Transverse colon (tissue), 4 donors: ENCODE data around the gene CEP250. TPM values are rescaled to one million over a fixed set of nuclear protein-coding genes. Genes with fewer than 3 reads are reported as not detected.

Experiments
- DNase-seq: peaks from one replicate; pipeline ENCODE4 v3.0.0-alpha.2; 2019
- H3K27ac ChIP-seq, 4 donors: fragments of 200-600 bp; sonication (generic); 2 replicates each; pipeline ENCODE4 v1.5.1; 2016 to 2018; ENCODE audit warnings: inconsistent platforms in 4 of 4
- H3K27me3 ChIP-seq: fragments of 200-600 bp; sonication (generic); 2 replicates; pipeline ENCODE4 v1.5.1; 2017; ENCODE audit warnings: inconsistent platforms
- H3K36me3 ChIP-seq, 4 donors: fragments of 200-600 bp; sonication (generic); 2 replicates each; pipeline ENCODE4 v1.5.1; 2017 to 2019; ENCODE audit warnings: inconsistent platforms in 4 of 4
- H3K4me1 ChIP-seq, 4 donors: fragments of 200-600 bp; sonication (generic); 2 replicates each; pipeline ENCODE4 v1.5.1; 2017 to 2020; ENCODE audit warnings: inconsistent platforms in 4 of 4
- H3K4me3 ChIP-seq, 4 donors: fragments of 200-600 bp; sonication (generic); 1 replicate in 1 of 4; 2 replicates in 3 of 4; pipeline versions ENCODE4 v1.5.1 to v1.6.1; 2017 to 2019; ENCODE audit warnings: inconsistent platforms in 4 of 4
- H3K9me3 ChIP-seq, 2 donors: fragments of 200-600 bp; sonication (generic); 2 replicates each; pipeline ENCODE4 v1.5.1; 2017 to 2019; ENCODE audit warnings: inconsistent platforms in 2 of 2
- CTCF ChIP-seq, 5 experiments: fragments of 200-600 bp in 3 of 5; fragments of 450-650 bp in 2 of 5; sonication (generic) in 3 of 5; IDR thresholded peaks; 1 replicate in 2 of 5; 2 replicates in 3 of 5; pipeline ENCODE4 v1.5.1; 2016 to 2017; ENCODE audit warnings: antibody characterized with exemption in 5 of 5, inconsistent platforms in 3 of 5, mild to moderate bottlenecking in 2 of 5, moderate library complexity in 1 of 5
- EP300 ChIP-seq: sonication (generic); formaldehyde crosslinking; IDR thresholded peaks from one replicate; pipeline ENCODE4 v1.6.1; 2017; ENCODE audit warnings: antibody characterized with exemption, low read depth
- POLR2A ChIP-seq: fragments of 450-650 bp; IDR thresholded peaks from one replicate; pipeline ENCODE4 v1.6.1; 2016; ENCODE audit warnings: antibody characterized with exemption, mild to moderate bottlenecking, moderate library complexity
- POLR2AphosphoS5 ChIP-seq, 3 donors: sonication (generic); formaldehyde crosslinking; IDR thresholded peaks; one replicate each; pipeline ENCODE4 v1.6.1; 2016; ENCODE audit warnings: antibody characterized with exemption in 3 of 3
- WGBS, 2 donors: methylation state at CpG; one replicate each; pipeline ENCODE4 v1.1.5; 2018; ENCODE audit warnings: low coverage in 1 of 2; 5-methylcytosine and 5-hydroxymethylcytosine counted together
- in situ Hi-C, 4 donors: fragments of 200-750 bp; cut with MboI; loops; one replicate each; pipeline versions ENCODE4 v1.15.0 to v1.15.1; 2017; ENCODE audit warnings: low sequenced_read_pairs in 3 of 4, low pct_ligation_motif_present in 1 of 4, low pct_unique_long_range_greater_than_20kb in 1 of 4
- intact Hi-C: fragments of 100-400 bp; cut with DNase I; formaldehyde crosslinking; loops from one replicate; pipeline ENCODE4 v1.15.1; 2023; ENCODE audit warnings: low total_unique reads
- total RNA-seq, 4 donors: library from RNA; depleted of rRNA; stranded (reverse); fragments of >200 nt; gene quantifications; one replicate each; pipeline ENCODE4 v1.1.0, GENCODE V29; 2016

CEP250 gene
- total RNA-seq, 4 donors from 2014 or later = 22.8 to 38.6 (median 28.7) TPM

GRCh38 chr20:35410613-35411012 lies 44.8 kb upstream of the CEP250 start:
- H3K27me3 ChIP-seq = no peaks in the 10 kb centered on the region
- H3K4me3 ChIP-seq = peak overlapping the region in 1 of 4 donors; percentile 85
- DNase-seq = no peak
- H3K27ac ChIP-seq = no peak overlapping the region
- no peak for TF ChIP-seq POLR2AphosphoS5 (IDR thresholded peaks at IDR 0.05)
- TF ChIP-seq CTCF (IDR thresholded peaks at IDR 0.05) = no peak
- no peak for TF ChIP-seq POLR2A
- TF ChIP-seq EP300 = no peak
- WGBS, 2 donors = 0 to 63% methylated on average over 2 to 6 of the region's 6 CpGs
- intact Hi-C loops (no loop called here), in situ Hi-C loops (no loop called here)
- H3K9me3 ChIP-seq = peaks cover 0 to 10% of the 10 kb centered on the region in 2 donors
- H3K4me1 ChIP-seq = peaks cover 5 to 11% (median 7%) of the 10 kb centered on the region in 4 donors
- H3K36me3 ChIP-seq = peaks cover 0 to 32% (median 9%) of the 10 kb centered on the region in 4 donors

- Histone ChIP-seq H3K4me3 (no peak overlapping the region), H3K27me3 (peaks cover 17% of the 10 kb centered on the region), H3K27ac (no peak overlapping the region), H3K9me3 (no peaks in the 10 kb centered on the region), H3K4me1 (no peaks in the 10 kb centered on the region), H3K36me3 (no peaks in the 10 kb centered on the region)
- 60 to 83% methylated on average over 2 of the region's 2 CpGs for WGBS, 2 donors
- TF ChIP-seq POLR2A (no peak), POLR2AphosphoS5 (IDR thresholded peaks at IDR 0.05) (no peak), EP300 (no peak), CTCF (IDR thresholded peaks at IDR 0.05) (no peak)
- DNase-seq = no peak
- intact Hi-C loops (no loop called here), in situ Hi-C loops (no loop called here)
Observed at GRCh38 chr20:35421322-35421721, 34.1 kb upstream of the CEP250 start.

- intact Hi-C loops = no loop called here
- WGBS, 2 donors = 68% methylated on average over 6 of the region's 6 CpGs; no CpG with 5 or more reads in 1 of the 2 donors
- Histone ChIP-seq H3K4me3 (no peak overlapping the region), H3K9me3 (no peaks in the 10 kb centered on the region), H3K36me3 (no peaks in the 10 kb centered on the region), H3K4me1 (no peaks in the 10 kb centered on the region), H3K27me3 (no peaks in the 10 kb centered on the region), H3K27ac (no peak overlapping the region)
- no peak for DNase-seq
- TF ChIP-seq POLR2A (no peak), POLR2AphosphoS5 (IDR thresholded peaks at IDR 0.05) (no peak), CTCF (IDR thresholded peaks at IDR 0.05) (no peak), EP300 (no peak)
- in situ Hi-C loops = loop anchor here in 2 of 4 donors (25.0 kb wide), 1 partner anchor 295 kb away; the partner anchor contains the start of gene EDEM2 (in 2 of the 2)
Observed at GRCh38 chr20:35431621-35432429, 23.6 kb upstream of the CEP250 start.

GRCh38 chr20:35432430-35432735 lies 23.0 kb upstream of the CEP250 start:
- Histone ChIP-seq H3K27me3 (no peaks in the 10 kb centered on the region), H3K9me3 (no peaks in the 10 kb centered on the region), H3K4me1 (no peaks in the 10 kb centered on the region), H3K36me3 (no peaks in the 10 kb centered on the region), H3K4me3 (no peak overlapping the region), H3K27ac (no peak overlapping the region)
- intact Hi-C loops (no loop called here), in situ Hi-C loops (loop anchor here in 2 of 4 donors (25.0 kb wide), 1 partner anchor 295 kb away; the partner anchor contains the start of gene EDEM2 (in 2 of the 2))
- TF ChIP-seq POLR2A = no peak
- TF ChIP-seq CTCF (IDR thresholded peaks at IDR 0.05) = no peak
- TF ChIP-seq POLR2AphosphoS5 (IDR thresholded peaks at IDR 0.05) = no peak
- no peak for TF ChIP-seq EP300
- no peak for DNase-seq
- 31% methylated on average over 1 of the region's 1 CpG; no CpG with 5 or more reads in 1 of the 2 donors for WGBS, 2 donors
